Thyroid gland (tissue), 4 donors: ENCODE measurements around the gene CATSPER4.

Experiments used
- POLR2A ChIP-seq, 2 donors: fragments of 450-650 bp; IDR thresholded peaks; one replicate each; pipeline ENCODE4 v1.6.1; 2017; ENCODE audit warnings: antibody characterized with exemption in 2 of 2, mild to moderate bottlenecking in 2 of 2, moderate library complexity in 1 of 2
- TF ChIP-seq, protein P1 (sequence below), 6 experiments: fragments of 200-600 bp in 3 of 6; fragments of 450-650 bp in 3 of 6; sonication (generic) in 3 of 6; IDR thresholded peaks; one replicate each; pipeline ENCODE4 v1.5.1; 2016 to 2019; ENCODE audit warnings: antibody characterized with exemption in 6 of 6, mild to moderate bottlenecking in 2 of 6, inconsistent platforms in 1 of 6, moderate library complexity in 1 of 6

- TF ChIP-seq POLR2A (IDR thresholded peaks at IDR 0.05), result no peak
- TF ChIP-seq, protein P1, sequence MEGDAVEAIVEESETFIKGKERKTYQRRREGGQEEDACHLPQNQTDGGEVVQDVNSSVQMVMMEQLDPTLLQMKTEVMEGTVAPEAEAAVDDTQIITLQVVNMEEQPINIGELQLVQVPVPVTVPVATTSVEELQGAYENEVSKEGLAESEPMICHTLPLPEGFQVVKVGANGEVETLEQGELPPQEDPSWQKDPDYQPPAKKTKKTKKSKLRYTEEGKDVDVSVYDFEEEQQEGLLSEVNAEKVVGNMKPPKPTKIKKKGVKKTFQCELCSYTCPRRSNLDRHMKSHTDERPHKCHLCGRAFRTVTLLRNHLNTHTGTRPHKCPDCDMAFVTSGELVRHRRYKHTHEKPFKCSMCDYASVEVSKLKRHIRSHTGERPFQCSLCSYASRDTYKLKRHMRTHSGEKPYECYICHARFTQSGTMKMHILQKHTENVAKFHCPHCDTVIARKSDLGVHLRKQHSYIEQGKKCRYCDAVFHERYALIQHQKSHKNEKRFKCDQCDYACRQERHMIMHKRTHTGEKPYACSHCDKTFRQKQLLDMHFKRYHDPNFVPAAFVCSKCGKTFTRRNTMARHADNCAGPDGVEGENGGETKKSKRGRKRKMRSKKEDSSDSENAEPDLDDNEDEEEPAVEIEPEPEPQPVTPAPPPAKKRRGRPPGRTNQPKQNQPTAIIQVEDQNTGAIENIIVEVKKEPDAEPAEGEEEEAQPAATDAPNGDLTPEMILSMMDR (IDR thresholded peaks at IDR 0.05), result no peak
Measured at GRCh38 chr1:26203642-26204318, 13.4 kb downstream of the CATSPER4 start.
